Breast epithelium (tissue), 4 donors: ENCODE results near the gene NAP1L5. TPM values are rescaled to one million over a fixed set of nuclear protein-coding genes. Genes with fewer than 3 reads are reported as not detected.

Experiments used
- DNase-seq, 2 donors: peaks; one replicate each; pipeline ENCODE4 v3.0.0-alpha.2; 2019; ENCODE audit warnings: low spot score in 2 of 2
- H3K27ac ChIP-seq, 2 donors: fragments of 200-600 bp; sonication (generic) in 1 of 2; one replicate each; pipeline ENCODE4 v1.5.1; 2016 to 2019; ENCODE audit warnings: mild to moderate bottlenecking in 1 of 2
- H3K27me3 ChIP-seq, 2 donors: fragments of 200-600 bp; sonication (generic) in 1 of 2; one replicate each; pipeline versions ENCODE4 v1.5.1 to v1.6.0; 2017 to 2019; ENCODE audit warnings: control low read depth in 1 of 2, mild to moderate bottlenecking in 1 of 2
- H3K36me3 ChIP-seq: fragments of 200-600 bp; one replicate; pipeline ENCODE4 v1.5.1; 2019
- H3K4me1 ChIP-seq, 2 donors: fragments of 200-600 bp; sonication (generic); one replicate each; pipeline ENCODE4 v1.5.1; 2016 to 2019; ENCODE audit warnings: control low read depth in 1 of 2
- H3K4me3 ChIP-seq, 3 donors: fragments of 200-600 bp; sonication (generic); 1 replicate in 2 of 3; 2 replicates in 1 of 3; pipeline ENCODE4 v1.5.1; 2016 to 2019; ENCODE audit warnings: mild to moderate bottlenecking in 3 of 3, moderate library complexity in 2 of 3
- H3K9me3 ChIP-seq, 2 donors: fragments of 200-600 bp; sonication (generic) in 1 of 2; one replicate each; pipeline ENCODE4 v1.5.1; 2016 to 2019; ENCODE audit warnings: control low read depth in 1 of 2
- CTCF ChIP-seq, 3 donors: fragments of 450-650 bp; IDR thresholded peaks; one replicate each; pipeline ENCODE4 v1.5.1; 2016 to 2017; ENCODE audit warnings: antibody characterized with exemption in 3 of 3, mild to moderate bottlenecking in 3 of 3, moderate library complexity in 3 of 3
- POLR2A ChIP-seq: fragments of 450-650 bp; IDR thresholded peaks from one replicate; pipeline ENCODE4 v1.6.1; 2016; ENCODE audit warnings: antibody characterized with exemption, mild to moderate bottlenecking, moderate library complexity
- POLR2AphosphoS5 ChIP-seq, 3 donors: sonication (generic); formaldehyde crosslinking; IDR thresholded peaks; one replicate each; pipeline ENCODE4 v1.6.1; 2017; ENCODE audit warnings: antibody characterized with exemption in 3 of 3
- intact Hi-C: fragments of 100-400 bp; cut with DNase I; formaldehyde crosslinking; loops from one replicate; pipeline ENCODE4 v1.15.1; 2023; ENCODE audit warnings: low total_unique reads
- total RNA-seq, 3 donors: library from RNA; depleted of rRNA; stranded (reverse); fragments of >200 nt; gene quantifications; one replicate each; pipeline ENCODE4 v1.1.0, GENCODE V29; 2016

The NAP1L5 gene
- total RNA-seq, 3 donors from 2014 or later = 5.9 to 10.5 (median 7.0) TPM

- intact Hi-C loops = loop anchor here (10.0 kb wide), 1 partner anchor 137 kb away; the partner anchor contains the start of gene PYURF
Observed at GRCh38 chr4:88661739-88662138, 35.9 kb downstream of the NAP1L5 start.

GRCh38 chr4:88660446-88661294 lies 37.0 kb downstream of the NAP1L5 start:
- intact Hi-C loops = loop anchor here (10.0 kb wide), 1 partner anchor 136 kb away; the partner anchor contains the start of gene PYURF
- DNase-seq = no peak
- no peaks in the 10 kb centered on the region for H3K9me3 ChIP-seq
- TF ChIP-seq POLR2A = no peak
- no peak for TF ChIP-seq POLR2AphosphoS5 (IDR thresholded peaks at IDR 0.05)
- no peak for TF ChIP-seq CTCF (IDR thresholded peaks at IDR 0.05)
- H3K4me1 ChIP-seq = no peaks in the 10 kb centered on the region
- no peak overlapping the region for H3K27ac ChIP-seq
- H3K27me3 ChIP-seq = no peaks in the 10 kb centered on the region
- no peak overlapping the region for H3K4me3 ChIP-seq
- H3K36me3 ChIP-seq = no peaks in the 10 kb centered on the region

More at GRCh38 chr4:88661739-88662138, 35.9 kb downstream of the NAP1L5 start:
- no peak for TF ChIP-seq CTCF (IDR thresholded peaks at IDR 0.05)
- TF ChIP-seq POLR2A = no peak
- no peak for TF ChIP-seq POLR2AphosphoS5 (IDR thresholded peaks at IDR 0.05)
- Histone ChIP-seq H3K4me3 (no peak overlapping the region), H3K9me3 (no peaks in the 10 kb centered on the region), H3K27ac (no peak overlapping the region), H3K36me3 (no peaks in the 10 kb centered on the region), H3K4me1 (no peaks in the 10 kb centered on the region), H3K27me3 (no peaks in the 10 kb centered on the region)
- DNase-seq = no peak

GRCh38 chr4:88659890-88660208 lies 37.8 kb downstream of the NAP1L5 start:
- H3K9me3 ChIP-seq = no peaks in the 10 kb centered on the region
- DNase-seq = no peak
- intact Hi-C loops = loop anchor here (10.0 kb wide), 1 partner anchor 135 kb away; the partner anchor contains the start of gene PYURF
- no peaks in the 10 kb centered on the region for H3K4me1 ChIP-seq
- no peak for TF ChIP-seq CTCF (IDR thresholded peaks at IDR 0.05)
- TF ChIP-seq POLR2AphosphoS5 (IDR thresholded peaks at IDR 0.05) = no peak
- no peak for TF ChIP-seq POLR2A
- no peaks in the 10 kb centered on the region for H3K36me3 ChIP-seq
- no peak overlapping the region for H3K4me3 ChIP-seq
- H3K27me3 ChIP-seq = no peaks in the 10 kb centered on the region
- no peak overlapping the region for H3K27ac ChIP-seq

GRCh38 chr4:88659055-88659889 lies 38.4 kb downstream of the NAP1L5 start:
- Histone ChIP-seq H3K4me3 (no peak overlapping the region), H3K27me3 (no peaks in the 10 kb centered on the region), H3K4me1 (no peaks in the 10 kb centered on the region), H3K36me3 (no peaks in the 10 kb centered on the region), H3K9me3 (no peaks in the 10 kb centered on the region), H3K27ac (peak overlapping the region in 1 of 2 donors; percentile 16)
- peak; percentile 42 to 60 (median 53) for TF ChIP-seq CTCF (IDR thresholded peaks at IDR 0.05)
- no peak for TF ChIP-seq POLR2A
- intact Hi-C loops = no loop called here
- DNase-seq = peak in 1 of 2 donors; percentile 21

GRCh38 chr4:88655226-88655625 lies 42.4 kb downstream of the NAP1L5 start:
- Histone ChIP-seq H3K4me3 (no peak overlapping the region), H3K36me3 (no peaks in the 10 kb centered on the region), H3K4me1 (no peaks in the 10 kb centered on the region), H3K27ac (no peak overlapping the region), H3K27me3 (no peaks in the 10 kb centered on the region), H3K9me3 (no peaks in the 10 kb centered on the region)
- no peak for DNase-seq
- no peak for TF ChIP-seq POLR2A
- TF ChIP-seq POLR2AphosphoS5 (IDR thresholded peaks at IDR 0.05) = no peak
- no peak for TF ChIP-seq CTCF (IDR thresholded peaks at IDR 0.05)
- intact Hi-C loops = no loop called here
